ENCODE results near the gene MGMT. TPM values are rescaled to one million over a fixed set of nuclear protein-coding genes. Genes with fewer than 3 reads are reported as not detected.

Gene MGMT
- total and polyA plus RNA-seq, 2 experiments from 2014 or later: 19.3 to 21.9 TPM

DNA sequence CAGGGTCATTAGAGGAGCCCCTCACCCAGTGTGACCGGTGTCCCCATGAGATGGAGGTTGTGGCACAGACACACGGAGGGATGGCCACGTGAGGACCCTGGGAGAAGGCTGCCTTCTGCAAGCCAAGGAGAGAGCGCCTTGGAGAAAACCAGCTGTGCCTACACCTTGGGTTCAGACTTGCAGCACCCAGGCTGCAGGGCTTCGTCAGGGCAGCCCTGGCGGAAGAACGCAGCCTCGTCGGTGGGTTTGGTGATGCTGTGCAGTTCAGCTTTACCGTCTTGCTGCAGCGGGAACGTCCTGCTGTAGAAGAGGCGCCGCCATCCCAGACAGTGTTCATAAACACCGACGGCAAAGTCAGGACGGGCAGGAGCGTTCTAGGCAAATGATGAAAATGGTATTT, 89.3 kb downstream of the MGMT start (continued):
- TF ChIP-seq, protein P1, sequence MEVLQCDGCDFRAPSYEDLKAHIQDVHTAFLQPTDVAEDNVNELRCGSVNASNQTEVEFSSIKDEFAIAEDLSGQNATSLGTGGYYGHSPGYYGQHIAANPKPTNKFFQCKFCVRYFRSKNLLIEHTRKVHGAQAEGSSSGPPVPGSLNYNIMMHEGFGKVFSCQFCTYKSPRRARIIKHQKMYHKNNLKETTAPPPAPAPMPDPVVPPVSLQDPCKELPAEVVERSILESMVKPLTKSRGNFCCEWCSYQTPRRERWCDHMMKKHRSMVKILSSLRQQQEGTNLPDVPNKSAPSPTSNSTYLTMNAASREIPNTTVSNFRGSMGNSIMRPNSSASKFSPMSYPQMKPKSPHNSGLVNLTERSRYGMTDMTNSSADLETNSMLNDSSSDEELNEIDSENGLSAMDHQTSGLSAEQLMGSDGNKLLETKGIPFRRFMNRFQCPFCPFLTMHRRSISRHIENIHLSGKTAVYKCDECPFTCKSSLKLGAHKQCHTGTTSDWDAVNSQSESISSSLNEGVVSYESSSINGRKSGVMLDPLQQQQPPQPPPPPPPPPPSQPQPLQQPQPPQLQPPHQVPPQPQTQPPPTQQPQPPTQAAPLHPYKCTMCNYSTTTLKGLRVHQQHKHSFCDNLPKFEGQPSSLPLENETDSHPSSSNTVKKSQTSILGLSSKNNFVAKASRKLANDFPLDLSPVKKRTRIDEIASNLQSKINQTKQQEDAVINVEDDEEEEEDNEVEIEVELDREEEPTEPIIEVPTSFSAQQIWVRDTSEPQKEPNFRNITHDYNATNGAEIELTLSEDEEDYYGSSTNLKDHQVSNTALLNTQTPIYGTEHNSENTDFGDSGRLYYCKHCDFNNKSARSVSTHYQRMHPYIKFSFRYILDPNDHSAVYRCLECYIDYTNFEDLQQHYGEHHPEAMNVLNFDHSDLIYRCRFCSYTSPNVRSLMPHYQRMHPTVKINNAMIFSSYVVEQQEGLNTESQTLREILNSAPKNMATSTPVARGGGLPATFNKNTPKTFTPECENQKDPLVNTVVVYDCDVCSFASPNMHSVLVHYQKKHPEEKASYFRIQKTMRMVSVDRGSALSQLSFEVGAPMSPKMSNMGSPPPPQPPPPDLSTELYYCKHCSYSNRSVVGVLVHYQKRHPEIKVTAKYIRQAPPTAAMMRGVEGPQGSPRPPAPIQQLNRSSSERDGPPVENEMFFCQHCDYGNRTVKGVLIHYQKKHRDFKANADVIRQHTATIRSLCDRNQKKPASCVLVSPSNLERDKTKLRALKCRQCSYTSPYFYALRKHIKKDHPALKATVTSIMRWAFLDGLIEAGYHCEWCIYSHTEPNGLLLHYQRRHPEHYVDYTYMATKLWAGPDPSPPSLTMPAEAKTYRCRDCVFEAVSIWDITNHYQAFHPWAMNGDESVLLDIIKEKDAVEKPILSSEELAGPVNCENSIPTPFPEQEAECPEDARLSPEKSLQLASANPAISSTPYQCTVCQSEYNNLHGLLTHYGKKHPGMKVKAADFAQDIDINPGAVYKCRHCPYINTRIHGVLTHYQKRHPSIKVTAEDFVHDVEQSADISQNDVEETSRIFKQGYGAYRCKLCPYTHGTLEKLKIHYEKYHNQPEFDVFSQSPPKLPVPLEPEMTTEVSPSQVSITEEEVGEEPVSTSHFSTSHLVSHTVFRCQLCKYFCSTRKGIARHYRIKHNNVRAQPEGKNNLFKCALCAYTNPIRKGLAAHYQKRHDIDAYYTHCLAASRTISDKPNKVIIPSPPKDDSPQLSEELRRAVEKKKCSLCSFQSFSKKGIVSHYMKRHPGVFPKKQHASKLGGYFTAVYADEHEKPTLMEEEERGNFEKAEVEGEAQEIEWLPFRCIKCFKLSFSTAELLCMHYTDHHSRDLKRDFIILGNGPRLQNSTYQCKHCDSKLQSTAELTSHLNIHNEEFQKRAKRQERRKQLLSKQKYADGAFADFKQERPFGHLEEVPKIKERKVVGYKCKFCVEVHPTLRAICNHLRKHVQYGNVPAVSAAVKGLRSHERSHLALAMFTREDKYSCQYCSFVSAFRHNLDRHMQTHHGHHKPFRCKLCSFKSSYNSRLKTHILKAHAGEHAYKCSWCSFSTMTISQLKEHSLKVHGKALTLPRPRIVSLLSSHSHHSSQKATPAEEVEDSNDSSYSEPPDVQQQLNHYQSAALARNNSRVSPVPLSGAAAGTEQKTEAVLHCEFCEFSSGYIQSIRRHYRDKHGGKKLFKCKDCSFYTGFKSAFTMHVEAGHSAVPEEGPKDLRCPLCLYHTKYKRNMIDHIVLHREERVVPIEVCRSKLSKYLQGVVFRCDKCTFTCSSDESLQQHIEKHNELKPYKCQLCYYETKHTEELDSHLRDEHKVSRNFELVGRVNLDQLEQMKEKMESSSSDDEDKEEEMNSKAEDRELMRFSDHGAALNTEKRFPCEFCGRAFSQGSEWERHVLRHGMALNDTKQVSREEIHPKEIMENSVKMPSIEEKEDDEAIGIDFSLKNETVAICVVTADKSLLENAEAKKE (CRISPR knock-in tag; IDR thresholded peaks at IDR 0.05): no peak

DNA sequence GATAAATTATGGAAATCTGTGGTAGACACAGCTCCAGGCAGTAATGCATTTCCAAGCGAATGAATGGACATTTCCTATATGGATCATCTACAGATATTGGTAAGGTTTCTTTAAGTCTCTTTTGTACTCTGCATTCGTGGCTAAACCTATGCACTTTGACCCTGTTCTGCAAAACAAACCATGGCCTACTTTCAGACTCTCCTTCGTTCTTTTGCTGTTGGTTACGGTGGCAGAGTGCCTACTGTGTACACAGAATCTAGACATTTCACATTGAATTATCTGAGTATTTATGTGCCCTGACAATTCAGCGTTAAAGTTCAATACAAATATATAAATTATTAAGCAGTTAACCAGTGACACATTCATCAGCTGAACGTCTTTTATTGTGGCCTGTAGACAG, 93.3 kb downstream of the MGMT start:
- no peak overlapping the region for H3K27ac Mint-ChIP-seq
- Histone ChIP-seq H3F3A (replicated peaks; ENCODE audit: low read depth) (no peaks in the 10 kb centered on the region), H2AFZ (no peak overlapping the region), H4K20me1 (replicated peaks; ENCODE audit: insufficient read depth) (no peaks in the 10 kb centered on the region), H3K27me3 (ENCODE audit: insufficient read depth) (no peaks in the 10 kb centered on the region), H3K36me3 (ENCODE audit: insufficient read depth) (no peaks in the 10 kb centered on the region), H3K4me2 (no peak overlapping the region), H3K79me2 (replicated peaks; ENCODE audit: insufficient read depth) (no peaks in the 10 kb centered on the region), H3K9me2 (ENCODE audit: insufficient read depth) (no peaks in the 10 kb centered on the region), H3K4me1 (ENCODE audit: insufficient read depth) (no peaks in the 10 kb centered on the region), H3K4me3 (no peak overlapping the region), H3K27ac (ENCODE audit: low read depth) (no peak overlapping the region)
- no peaks in the 10 kb centered on the region for H3K4me1 Mint-ChIP-seq
- no peak for DNase-seq (ENCODE audit: low spot score)
- H3K27me3 Mint-ChIP-seq (ENCODE audit: insufficient read depth, low read depth, poor library complexity): no peaks in the 10 kb centered on the region
- H3K36me3 Mint-ChIP-seq (ENCODE audit: low read depth): no peaks in the 10 kb centered on the region
- ATAC-seq: no peak
- no peak overlapping the region for H3K4me3 Mint-ChIP-seq
- no peaks in the 10 kb centered on the region for H3K9me3 Mint-ChIP-seq
- TF ChIP-seq EZH2phosphoT487 (IDR thresholded peaks at IDR 0.05; ENCODE audit: unreplicated experiment): no peak
- no peak for TF ChIP-seq ZNF114 (CRISPR knock-in tag; IDR thresholded peaks at IDR 0.05)
- TF ChIP-seq, protein P2, sequence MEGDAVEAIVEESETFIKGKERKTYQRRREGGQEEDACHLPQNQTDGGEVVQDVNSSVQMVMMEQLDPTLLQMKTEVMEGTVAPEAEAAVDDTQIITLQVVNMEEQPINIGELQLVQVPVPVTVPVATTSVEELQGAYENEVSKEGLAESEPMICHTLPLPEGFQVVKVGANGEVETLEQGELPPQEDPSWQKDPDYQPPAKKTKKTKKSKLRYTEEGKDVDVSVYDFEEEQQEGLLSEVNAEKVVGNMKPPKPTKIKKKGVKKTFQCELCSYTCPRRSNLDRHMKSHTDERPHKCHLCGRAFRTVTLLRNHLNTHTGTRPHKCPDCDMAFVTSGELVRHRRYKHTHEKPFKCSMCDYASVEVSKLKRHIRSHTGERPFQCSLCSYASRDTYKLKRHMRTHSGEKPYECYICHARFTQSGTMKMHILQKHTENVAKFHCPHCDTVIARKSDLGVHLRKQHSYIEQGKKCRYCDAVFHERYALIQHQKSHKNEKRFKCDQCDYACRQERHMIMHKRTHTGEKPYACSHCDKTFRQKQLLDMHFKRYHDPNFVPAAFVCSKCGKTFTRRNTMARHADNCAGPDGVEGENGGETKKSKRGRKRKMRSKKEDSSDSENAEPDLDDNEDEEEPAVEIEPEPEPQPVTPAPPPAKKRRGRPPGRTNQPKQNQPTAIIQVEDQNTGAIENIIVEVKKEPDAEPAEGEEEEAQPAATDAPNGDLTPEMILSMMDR (conservative IDR thresholded peaks at IDR 0.05; ENCODE audit: low read depth in 2 of 2): no peak
- no peak for TF ChIP-seq POLR2AphosphoS5 (IDR thresholded peaks at IDR 0.05; ENCODE audit: low read depth)
- TF ChIP-seq, protein P3, sequence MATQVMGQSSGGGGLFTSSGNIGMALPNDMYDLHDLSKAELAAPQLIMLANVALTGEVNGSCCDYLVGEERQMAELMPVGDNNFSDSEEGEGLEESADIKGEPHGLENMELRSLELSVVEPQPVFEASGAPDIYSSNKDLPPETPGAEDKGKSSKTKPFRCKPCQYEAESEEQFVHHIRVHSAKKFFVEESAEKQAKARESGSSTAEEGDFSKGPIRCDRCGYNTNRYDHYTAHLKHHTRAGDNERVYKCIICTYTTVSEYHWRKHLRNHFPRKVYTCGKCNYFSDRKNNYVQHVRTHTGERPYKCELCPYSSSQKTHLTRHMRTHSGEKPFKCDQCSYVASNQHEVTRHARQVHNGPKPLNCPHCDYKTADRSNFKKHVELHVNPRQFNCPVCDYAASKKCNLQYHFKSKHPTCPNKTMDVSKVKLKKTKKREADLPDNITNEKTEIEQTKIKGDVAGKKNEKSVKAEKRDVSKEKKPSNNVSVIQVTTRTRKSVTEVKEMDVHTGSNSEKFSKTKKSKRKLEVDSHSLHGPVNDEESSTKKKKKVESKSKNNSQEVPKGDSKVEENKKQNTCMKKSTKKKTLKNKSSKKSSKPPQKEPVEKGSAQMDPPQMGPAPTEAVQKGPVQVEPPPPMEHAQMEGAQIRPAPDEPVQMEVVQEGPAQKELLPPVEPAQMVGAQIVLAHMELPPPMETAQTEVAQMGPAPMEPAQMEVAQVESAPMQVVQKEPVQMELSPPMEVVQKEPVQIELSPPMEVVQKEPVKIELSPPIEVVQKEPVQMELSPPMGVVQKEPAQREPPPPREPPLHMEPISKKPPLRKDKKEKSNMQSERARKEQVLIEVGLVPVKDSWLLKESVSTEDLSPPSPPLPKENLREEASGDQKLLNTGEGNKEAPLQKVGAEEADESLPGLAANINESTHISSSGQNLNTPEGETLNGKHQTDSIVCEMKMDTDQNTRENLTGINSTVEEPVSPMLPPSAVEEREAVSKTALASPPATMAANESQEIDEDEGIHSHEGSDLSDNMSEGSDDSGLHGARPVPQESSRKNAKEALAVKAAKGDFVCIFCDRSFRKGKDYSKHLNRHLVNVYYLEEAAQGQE (IDR thresholded peaks at IDR 0.05; ENCODE audit: unreplicated experiment): no peak
- TF ChIP-seq, protein P4, sequence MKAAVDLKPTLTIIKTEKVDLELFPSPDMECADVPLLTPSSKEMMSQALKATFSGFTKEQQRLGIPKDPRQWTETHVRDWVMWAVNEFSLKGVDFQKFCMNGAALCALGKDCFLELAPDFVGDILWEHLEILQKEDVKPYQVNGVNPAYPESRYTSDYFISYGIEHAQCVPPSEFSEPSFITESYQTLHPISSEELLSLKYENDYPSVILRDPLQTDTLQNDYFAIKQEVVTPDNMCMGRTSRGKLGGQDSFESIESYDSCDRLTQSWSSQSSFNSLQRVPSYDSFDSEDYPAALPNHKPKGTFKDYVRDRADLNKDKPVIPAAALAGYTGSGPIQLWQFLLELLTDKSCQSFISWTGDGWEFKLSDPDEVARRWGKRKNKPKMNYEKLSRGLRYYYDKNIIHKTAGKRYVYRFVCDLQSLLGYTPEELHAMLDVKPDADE (IDR thresholded peaks at IDR 0.05): no peak
- no peak for TF ChIP-seq ZNF331 (CRISPR knock-in tag; IDR thresholded peaks at IDR 0.05; ENCODE audit: low read depth)
- TF ChIP-seq NANOG (IDR thresholded peaks at IDR 0.05; ENCODE audit: borderline replicate concordance): no peak
- no peak for TF ChIP-seq STAT1 (IDR thresholded peaks at IDR 0.05; ENCODE audit: unreplicated experiment)
- no peak for TF ChIP-seq EZH2 (IDR thresholded peaks at IDR 0.05; ENCODE audit: low read depth, unreplicated experiment)
